CD4-positive, alpha-beta T cell (primary cell): Measurements from ENCODE around the gene PLEKHG4B. TPM values are rescaled to one million over a fixed set of nuclear protein-coding genes. Genes with fewer than 3 reads are reported as not detected.

ENCODE experiments used
- ATAC-seq: fragments of 200-7000 bp; cut with Tn5 transposase; one replicate; pipeline ENCODE4 v1.10.0; 2022; ENCODE audit warnings: mild to moderate bottlenecking; ENCODE audit not compliant: poor library complexity
- CTCF ChIA-PET: fragments of 350-600 bp; sonication (Branson Sonifier 250); formaldehyde crosslinking; loops from one replicate; lab custom pipeline; 2021; ENCODE audit warnings: antibody characterized with exemption, inconsistent platforms; lab: Charles Lee
- POLR2A ChIA-PET: fragments of 350-600 bp; sonication (Branson Sonifier 250); formaldehyde crosslinking; loops from one replicate; lab custom pipeline; 2021; ENCODE audit warnings: antibody characterized with exemption, inconsistent platforms; lab: Charles Lee
- DNase-seq, 14 experiments: peaks; one replicate each; pipeline ENCODE4 v3.0.0-alpha.2; 2013 to 2020; ENCODE audit warnings: mixed read lengths in 2 of 14
- H3K27ac ChIP-seq, 2 donors: one replicate each; pipeline versions ENCODE4 v1.5.1 to v1.7.0; 2013; ENCODE audit warnings: low read length in 2 of 2, low read depth in 1 of 2, mild to moderate bottlenecking in 1 of 2
- H3K27me3 ChIP-seq, 2 experiments: 1 replicate in 1 of 2; 2 replicates in 1 of 2; pipeline versions ENCODE4 v1.6.1 to v1.7.0; 2013; ENCODE audit warnings: low read length in 2 of 2, control low read depth in 1 of 2, mild to moderate bottlenecking in 1 of 2, moderate library complexity in 1 of 2; ENCODE audit not compliant: insufficient read depth in 2 of 2, control insufficient read depth in 1 of 2
- H3K36me3 ChIP-seq: one replicate; pipeline ENCODE4 v1.6.1; 2013; ENCODE audit warnings: low read length, control low read depth; ENCODE audit not compliant: insufficient read depth
- H3K4me1 ChIP-seq: one replicate; pipeline ENCODE4 v1.6.1; 2013; ENCODE audit warnings: low read length, control low read depth; ENCODE audit not compliant: insufficient read depth
- H3K4me3 ChIP-seq: one replicate; pipeline ENCODE4 v1.5.1; 2013; ENCODE audit warnings: mild to moderate bottlenecking, low read length, moderate library complexity
- H3K9me3 ChIP-seq, 2 experiments: 1 replicate in 1 of 2; 2 replicates in 1 of 2; pipeline versions ENCODE4 v1.6.1 to v1.7.0; 2013; ENCODE audit warnings: low read length in 2 of 2, mild to moderate bottlenecking in 2 of 2, control low read depth in 1 of 2, moderate library complexity in 1 of 2; ENCODE audit not compliant: control insufficient read depth in 1 of 2, insufficient read depth in 1 of 2
- H3K27ac Mint-ChIP-seq: one replicate; pipeline ENCODE4 v1.8.0; 2020; ENCODE audit warnings: mixed read lengths
- H3K27me3 Mint-ChIP-seq: one replicate; pipeline ENCODE4 v1.8.0; 2021; ENCODE audit warnings: mixed read lengths
- H3K36me3 Mint-ChIP-seq: one replicate; pipeline ENCODE4 v1.8.0; 2021; ENCODE audit warnings: low read depth, mixed read lengths
- H3K4me1 Mint-ChIP-seq: one replicate; pipeline ENCODE4 v1.8.0; 2021; ENCODE audit warnings: low read depth, mixed read lengths
- H3K4me3 Mint-ChIP-seq: one replicate; pipeline ENCODE4 v1.8.0; 2020; ENCODE audit warnings: mild to moderate bottlenecking, mixed read lengths
- H3K9me3 Mint-ChIP-seq: one replicate; pipeline ENCODE4 v1.8.0; 2020; ENCODE audit warnings: mixed read lengths
- intact Hi-C, 2 experiments: fragments of 100-400 bp; cut with DNase I in 1 of 2; cut with micrococcal nuclease in 1 of 2; formaldehyde crosslinking; loops; one replicate each; pipeline versions ENCODE4 v1.15.1 to v1.9.0; 2023 to 2025; cut with DNase I, micrococcal nuclease
- total RNA-seq, 174 experiments: library from RNA in 2 of 174; stranded (reverse) in 2 of 174; gene quantifications; one replicate each; pipeline ENCODE4 v1.2.3 and lab custom pipeline; 2021 to 2026
- TF ChIP-seq, protein P1 (sequence below): fragments of 200-600 bp; IDR thresholded peaks from one replicate; pipeline ENCODE4 v1.8.0; 2022; ENCODE audit warnings: antibody characterized with exemption, mild to moderate bottlenecking

The PLEKHG4B gene
- total RNA-seq, 2 experiments from 2014 or later = 0.17 to 0.36 TPM

DNA sequence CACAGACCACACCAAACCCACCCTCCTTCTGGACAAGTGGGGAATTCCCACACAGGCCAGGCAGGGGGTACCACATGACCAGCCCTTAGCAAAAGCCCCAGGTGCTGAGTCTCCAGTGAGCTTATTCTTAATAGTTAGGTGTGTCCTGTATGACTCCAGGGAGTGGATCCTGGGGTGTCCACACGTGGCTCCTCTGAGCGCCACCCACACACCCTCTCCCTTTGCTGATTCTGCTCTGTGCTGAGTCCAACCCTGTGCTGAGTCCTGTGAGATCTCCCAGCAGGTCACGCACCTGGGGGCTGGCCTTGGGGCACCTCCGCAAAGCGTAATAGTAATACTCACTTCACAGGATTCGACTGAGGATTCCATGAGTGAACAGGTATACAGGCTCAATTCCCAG, 112.0 kb downstream of the PLEKHG4B start:
- Mint-ChIP-seq H3K9me3 (no peaks in the 10 kb centered on the region), H3K27me3 (no peaks in the 10 kb centered on the region), H3K4me1 (peaks cover 10% of the 10 kb centered on the region), H3K27ac (no peak overlapping the region), H3K36me3 (peaks cover 58% of the 10 kb centered on the region), H3K4me3 (no peak overlapping the region)
- no peak for DNase-seq
- no peak for ATAC-seq
- peaks cover 43% of the 10 kb centered on the region for H3K36me3 ChIP-seq
- H3K4me1 ChIP-seq = no peaks in the 10 kb centered on the region
- no peaks in the 10 kb centered on the region for H3K9me3 ChIP-seq
- no peak overlapping the region for H3K27ac ChIP-seq
- ChIA-PET CTCF (no interaction called here), POLR2A (no interaction called here)
- H3K27me3 ChIP-seq = no peaks in the 10 kb centered on the region
- H3K4me3 ChIP-seq = no peak overlapping the region
- TF ChIP-seq, protein P1, sequence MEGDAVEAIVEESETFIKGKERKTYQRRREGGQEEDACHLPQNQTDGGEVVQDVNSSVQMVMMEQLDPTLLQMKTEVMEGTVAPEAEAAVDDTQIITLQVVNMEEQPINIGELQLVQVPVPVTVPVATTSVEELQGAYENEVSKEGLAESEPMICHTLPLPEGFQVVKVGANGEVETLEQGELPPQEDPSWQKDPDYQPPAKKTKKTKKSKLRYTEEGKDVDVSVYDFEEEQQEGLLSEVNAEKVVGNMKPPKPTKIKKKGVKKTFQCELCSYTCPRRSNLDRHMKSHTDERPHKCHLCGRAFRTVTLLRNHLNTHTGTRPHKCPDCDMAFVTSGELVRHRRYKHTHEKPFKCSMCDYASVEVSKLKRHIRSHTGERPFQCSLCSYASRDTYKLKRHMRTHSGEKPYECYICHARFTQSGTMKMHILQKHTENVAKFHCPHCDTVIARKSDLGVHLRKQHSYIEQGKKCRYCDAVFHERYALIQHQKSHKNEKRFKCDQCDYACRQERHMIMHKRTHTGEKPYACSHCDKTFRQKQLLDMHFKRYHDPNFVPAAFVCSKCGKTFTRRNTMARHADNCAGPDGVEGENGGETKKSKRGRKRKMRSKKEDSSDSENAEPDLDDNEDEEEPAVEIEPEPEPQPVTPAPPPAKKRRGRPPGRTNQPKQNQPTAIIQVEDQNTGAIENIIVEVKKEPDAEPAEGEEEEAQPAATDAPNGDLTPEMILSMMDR = no peak
- intact Hi-C loops = no loop called here

DNA sequence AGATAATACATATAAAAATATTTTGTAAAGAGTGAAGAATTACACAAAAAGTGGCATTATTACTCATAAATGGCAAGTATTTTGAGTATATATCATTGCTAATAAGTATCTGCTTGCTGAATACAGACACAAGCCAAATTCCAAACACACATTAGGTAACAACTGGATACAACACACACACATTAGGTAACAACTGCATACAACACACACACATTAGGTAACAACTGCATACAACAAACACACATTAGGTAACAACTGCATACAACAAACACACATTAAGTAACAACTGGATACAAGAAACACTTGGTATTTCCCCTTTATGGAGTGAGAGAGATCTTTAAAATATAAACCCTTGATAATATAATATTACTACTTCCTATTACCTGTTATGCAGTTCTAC, 112.5 kb downstream of the PLEKHG4B start:
- H3K36me3 Mint-ChIP-seq = peaks cover 58% of the 10 kb centered on the region
- H3K9me3 Mint-ChIP-seq = no peaks in the 10 kb centered on the region
- Histone ChIP-seq H3K36me3 (peaks cover 43% of the 10 kb centered on the region), H3K4me3 (no peak overlapping the region), H3K9me3 (no peaks in the 10 kb centered on the region), H3K27me3 (no peaks in the 10 kb centered on the region), H3K4me1 (no peaks in the 10 kb centered on the region), H3K27ac (no peak overlapping the region)
- intact Hi-C loops = no loop called here
- H3K4me1 Mint-ChIP-seq = peaks cover 11% of the 10 kb centered on the region
- ChIA-PET POLR2A (no interaction called here), CTCF (no interaction called here)
- DNase-seq (no peak), ATAC-seq (no peak)
- no peak overlapping the region for H3K4me3 Mint-ChIP-seq
- H3K27me3 Mint-ChIP-seq = no peaks in the 10 kb centered on the region
- TF ChIP-seq, protein P1 = no peak
- no peak overlapping the region for H3K27ac Mint-ChIP-seq

- ATAC-seq (no peak), DNase-seq (no peak)
- TF ChIP-seq, protein P1 = no peak
- no peak overlapping the region for H3K4me3 ChIP-seq
- H3K9me3 ChIP-seq = no peaks in the 10 kb centered on the region
- H3K27me3 ChIP-seq = no peaks in the 10 kb centered on the region
- H3K36me3 Mint-ChIP-seq = peaks cover 65% of the 10 kb centered on the region
- no peak overlapping the region for H3K27ac Mint-ChIP-seq
- no peak overlapping the region for H3K4me3 Mint-ChIP-seq
- POLR2A ChIA-PET = no interaction called here
- no peaks in the 10 kb centered on the region for H3K4me1 ChIP-seq
- CTCF ChIA-PET = no interaction called here
- H3K4me1 Mint-ChIP-seq = peaks cover 18% of the 10 kb centered on the region
- no peak overlapping the region for H3K27ac ChIP-seq
- no peaks in the 10 kb centered on the region for H3K9me3 Mint-ChIP-seq
- peaks cover 43% of the 10 kb centered on the region for H3K36me3 ChIP-seq
- no peaks in the 10 kb centered on the region for H3K27me3 Mint-ChIP-seq
- intact Hi-C loops = no loop called here
Observed at GRCh38 chr5:204966-205670, 113.2 kb downstream of the PLEKHG4B start.
